Endodermal cell (in vitro differentiated cells): ENCODE measurements around the gene G6PC2. TPM values are rescaled to one million over a fixed set of nuclear protein-coding genes. Genes with fewer than 3 reads are reported as not detected.

ENCODE experiments used
- DNase-seq: peaks from one replicate; pipeline ENCODE4 v3.0.0-alpha.2; 2017
- H3K27ac ChIP-seq: 2 replicates; pipeline ENCODE4 v1.5.1; 2013; ENCODE audit warnings: mild to moderate bottlenecking, low read depth, low read length, moderate library complexity
- H3K27me3 ChIP-seq: 2 replicates; pipeline ENCODE4 v1.6.1; 2013; ENCODE audit warnings: mild to moderate bottlenecking, low read length, moderate library complexity; ENCODE audit not compliant: insufficient read depth, control insufficient read depth, poor library complexity, severe bottlenecking
- H3K36me3 ChIP-seq: 2 replicates; pipeline ENCODE4 v1.7.0; 2013; ENCODE audit warnings: mild to moderate bottlenecking, low read length, moderate library complexity; ENCODE audit not compliant: control insufficient read depth, insufficient read depth
- H3K4me1 ChIP-seq: one replicate; pipeline ENCODE4 v1.7.0; 2013; ENCODE audit warnings: low read length; ENCODE audit not compliant: control insufficient read depth, insufficient read depth
- H3K4me3 ChIP-seq: 2 replicates; pipeline ENCODE4 v1.5.1; 2013; ENCODE audit warnings: mild to moderate bottlenecking, low read length, moderate library complexity
- H3K9ac ChIP-seq: 2 replicates; pipeline ENCODE4 v1.6.1; 2013; ENCODE audit warnings: mild to moderate bottlenecking, low read length, moderate library complexity; ENCODE audit not compliant: poor library complexity, severe bottlenecking; ENCODE audit errors: extremely low read depth
- H3K9me3 ChIP-seq: 2 replicates; pipeline ENCODE4 v1.6.1; 2013; ENCODE audit warnings: mild to moderate bottlenecking, low read length, moderate library complexity; ENCODE audit not compliant: control insufficient read depth
- H3K27ac Mint-ChIP-seq: 2 replicates; pipeline ENCODE4 v1.8.0; 2020; ENCODE audit warnings: mixed read lengths
- H3K27me3 Mint-ChIP-seq: 2 replicates; pipeline ENCODE4 v1.8.0; 2021; ENCODE audit warnings: mild to moderate bottlenecking, mixed read lengths; ENCODE audit not compliant: insufficient read depth
- H3K36me3 Mint-ChIP-seq: 2 replicates; pipeline ENCODE4 v1.8.0; 2020; ENCODE audit warnings: low read depth, mixed read lengths
- H3K4me1 Mint-ChIP-seq: 2 replicates; pipeline ENCODE4 v1.8.0; 2020; ENCODE audit warnings: mixed read lengths
- H3K4me3 Mint-ChIP-seq: 2 replicates; pipeline ENCODE4 v1.8.0; 2020; ENCODE audit warnings: mild to moderate bottlenecking, moderate library complexity, mixed read lengths
- H3K9me3 Mint-ChIP-seq: 2 replicates; pipeline ENCODE4 v1.8.0; 2020; ENCODE audit warnings: mild to moderate bottlenecking, mixed read lengths
- CTCF ChIP-seq: fragments of 200-600 bp; sonication (generic); conservative IDR thresholded peaks from 2 replicates; pipeline ENCODE4 v1.5.0; 2021; ENCODE audit warnings: antibody characterized with exemption, mild to moderate bottlenecking
- WGBS, 2 experiments: methylation state at CpG; one replicate each; pipeline versions ENCODE4 v1.1.5 to v1.1.7; 2013; ENCODE audit warnings: missing lambda C conversion rate in 2 of 2, mixed read lengths in 1 of 2; ENCODE audit not compliant: insufficient coverage in 1 of 2, insufficient read length in 1 of 2; 5-methylcytosine and 5-hydroxymethylcytosine counted together
- total RNA-seq, 2 donors: library from RNA; stranded (reverse); fragmentation: NEBNext Ultra II Directional in 1 of 2; extraction: Animal tissue kit (Norgen Biotek cat#: 25700) in 1 of 2; gene quantifications; 2 replicates in 1 of 2; 3 replicates in 1 of 2; pipeline ENCODE4 v1.2.1, GENCODE V29; 2021

The G6PC2 gene
- total RNA-seq, 2 donors from 2014 or later = not detected

GRCh38 chr2:168916331-168916675 lies 15.2 kb downstream of the G6PC2 start:
- no peak overlapping the region for H3K4me3 Mint-ChIP-seq
- H3K27ac Mint-ChIP-seq = no peak overlapping the region

GRCh38 chr2:168920504-168921157 lies 19.5 kb downstream of the G6PC2 start:
- peaks cover 2% of the 10 kb centered on the region for H3K27me3 Mint-ChIP-seq
- no peaks in the 10 kb centered on the region for H3K4me1 ChIP-seq
- H3K27ac ChIP-seq = no peak overlapping the region
- no peak overlapping the region for H3K4me3 Mint-ChIP-seq
- peak; percentile 85 for TF ChIP-seq CTCF
- no peak overlapping the region for H3K27ac Mint-ChIP-seq
- H3K4me3 ChIP-seq = no peak overlapping the region
- no peaks in the 10 kb centered on the region for H3K36me3 ChIP-seq
- H3K9me3 ChIP-seq = peaks cover 9% of the 10 kb centered on the region
- H3K36me3 Mint-ChIP-seq = no peaks in the 10 kb centered on the region
- no peak overlapping the region for H3K9ac ChIP-seq
- H3K9me3 Mint-ChIP-seq = peaks cover 5% of the 10 kb centered on the region
- H3K4me1 Mint-ChIP-seq = peaks cover 1% of the 10 kb centered on the region
- no peaks in the 10 kb centered on the region for H3K27me3 ChIP-seq
- WGBS, 2 experiments = 25 to 90% methylated on average over 1 to 4 of the region's 4 CpGs
- DNase-seq = no peak

More at GRCh38 chr2:168916331-168916675, 15.2 kb downstream of the G6PC2 start:
- no peak for TF ChIP-seq CTCF
- Histone ChIP-seq H3K4me3 (no peak overlapping the region), H3K4me1 (no peaks in the 10 kb centered on the region), H3K36me3 (no peaks in the 10 kb centered on the region), H3K9ac (no peak overlapping the region), H3K9me3 (peaks cover 12% of the 10 kb centered on the region), H3K27ac (no peak overlapping the region), H3K27me3 (peaks cover 13% of the 10 kb centered on the region)
- Mint-ChIP-seq H3K27me3 (peaks cover 20% of the 10 kb centered on the region), H3K4me1 (peaks cover 16% of the 10 kb centered on the region), H3K9me3 (peaks cover 9% of the 10 kb centered on the region), H3K36me3 (no peaks in the 10 kb centered on the region)
- DNase-seq = no peak
- WGBS, 2 experiments = 90 to 91% methylated on average over 4 of the region's 4 CpGs

- Mint-ChIP-seq H3K9me3 (no peaks in the 10 kb centered on the region), H3K4me3 (no peak overlapping the region), H3K36me3 (no peaks in the 10 kb centered on the region), H3K27ac (no peak overlapping the region), H3K4me1 (no peaks in the 10 kb centered on the region), H3K27me3 (peaks cover 2% of the 10 kb centered on the region)
- no peak overlapping the region for H3K27ac ChIP-seq
- 84 to 100% methylated on average over 2 to 3 of the region's 3 CpGs for WGBS, 2 experiments
- TF ChIP-seq CTCF = no peak
- no peak overlapping the region for H3K9ac ChIP-seq
- H3K36me3 ChIP-seq = no peaks in the 10 kb centered on the region
- DNase-seq = no peak
- H3K9me3 ChIP-seq = no peaks in the 10 kb centered on the region
- H3K4me3 ChIP-seq = no peak overlapping the region
- no peaks in the 10 kb centered on the region for H3K27me3 ChIP-seq
- no peaks in the 10 kb centered on the region for H3K4me1 ChIP-seq
Measured at GRCh38 chr2:168926621-168927386, 25.7 kb downstream of the G6PC2 start.
